HG03097 (cell line): ENCODE measurements around the gene TSC2.
"Not testable (repeated sequence)": the region's sequence is repeated elsewhere in the genome, so short reads cannot be mapped to it uniquely, and the experiment has no call there.

ENCODE experiments used
- ATAC-seq: cut with Tn5 transposase; IDR thresholded peaks from one replicate; pipeline ENCODE4 v1.9.1; 2021; ENCODE audit not compliant: unreplicated experiment, low FRiP score

The TSC2 gene

GRCh38 chr16:2114885-2115590, 67.3 kb downstream of the TSC2 start:
- not testable (repeated sequence) for ATAC-seq

- no peak for ATAC-seq
Measured at GRCh38 chr16:2115591-2115973, 67.8 kb downstream of the TSC2 start.

GRCh38 chr16:2116428-2116827, 68.6 kb downstream of the TSC2 start:
- not testable (repeated sequence) for ATAC-seq

GRCh38 chr16:2117341-2117740, 69.6 kb downstream of the TSC2 start:
- ATAC-seq = not testable (repeated sequence)

GRCh38 chr16:2117960-2118722, 70.4 kb downstream of the TSC2 start:
- ATAC-seq = not testable (repeated sequence)

GRCh38 chr16:2121325-2121724, 73.5 kb downstream of the TSC2 start:
- ATAC-seq = not testable (repeated sequence)

- ATAC-seq = no peak
Measured at GRCh38 chr16:2121853-2122252, 74.1 kb downstream of the TSC2 start.

GRCh38 chr16:2122429-2122828, 74.6 kb downstream of the TSC2 start:
- ATAC-seq = no peak

GRCh38 chr16:2122934-2123683, 75.3 kb downstream of the TSC2 start:
- not testable (repeated sequence) for ATAC-seq

- ATAC-seq = not testable (repeated sequence)
Measured at GRCh38 chr16:2123706-2124376, 76.1 kb downstream of the TSC2 start.

- ATAC-seq = not testable (repeated sequence)
Measured at GRCh38 chr16:2124377-2124693, 76.5 kb downstream of the TSC2 start.

GRCh38 chr16:2124694-2125444, 77.1 kb downstream of the TSC2 start:
- ATAC-seq = not testable (repeated sequence)

- not testable (repeated sequence) for ATAC-seq
Measured at GRCh38 chr16:2125609-2126008, 77.8 kb downstream of the TSC2 start.

- not testable (repeated sequence) for ATAC-seq
Measured at GRCh38 chr16:2126161-2126743, 78.5 kb downstream of the TSC2 start.

GRCh38 chr16:2126928-2127556, 79.3 kb downstream of the TSC2 start:
- not testable (repeated sequence) for ATAC-seq

GRCh38 chr16:2127630-2128280, 80.0 kb downstream of the TSC2 start:
- not testable (repeated sequence) for ATAC-seq

- ATAC-seq = not testable (repeated sequence)
Measured at GRCh38 chr16:2129251-2129650, 81.5 kb downstream of the TSC2 start.

- ATAC-seq = not testable (repeated sequence)
Measured at GRCh38 chr16:2129890-2130447, 82.2 kb downstream of the TSC2 start.
